Activated B cell treated with CpG ODN at 0.5 μM for 24 hours (primary cell): ENCODE measurements around the gene ARSB. TPM values are rescaled to one million over a fixed set of nuclear protein-coding genes. Genes with fewer than 3 reads are reported as not detected.

ENCODE experiments used
- ATAC-seq: fragments of 200-7000 bp; cut with Tn5 transposase; one replicate; pipeline ENCODE4 v1.10.0; 2021; ENCODE audit warnings: low read depth, mild to moderate bottlenecking, moderate library complexity
- CTCF ChIA-PET: fragments of 350-600 bp; sonication (Branson Sonifier 250); formaldehyde crosslinking; loops from one replicate; lab custom pipeline; 2021; ENCODE audit warnings: antibody characterized with exemption; lab: Charles Lee
- POLR2A ChIA-PET: fragments of 350-600 bp; sonication (Branson Sonifier 250); formaldehyde crosslinking; loops from one replicate; lab custom pipeline; 2021; ENCODE audit warnings: antibody characterized with exemption; lab: Charles Lee
- DNase-seq: peaks from one replicate; pipeline ENCODE4 v3.0.0; 2022
- H3K27ac Mint-ChIP-seq: one replicate; pipeline ENCODE4 v1.8.0; 2020; ENCODE audit warnings: mixed read lengths
- H3K27me3 Mint-ChIP-seq: one replicate; pipeline ENCODE4 v1.8.0; 2021; ENCODE audit warnings: mixed read lengths
- H3K36me3 Mint-ChIP-seq: one replicate; pipeline ENCODE4 v1.8.0; 2021; ENCODE audit warnings: low read depth, mixed read lengths
- H3K4me1 Mint-ChIP-seq: one replicate; pipeline ENCODE4 v1.8.0; 2021; ENCODE audit warnings: mixed read lengths
- H3K4me3 Mint-ChIP-seq: one replicate; pipeline ENCODE4 v1.8.0; 2020; ENCODE audit warnings: mild to moderate bottlenecking, mixed read lengths
- H3K9me3 Mint-ChIP-seq: one replicate; pipeline ENCODE4 v1.8.0; 2020; ENCODE audit warnings: mixed read lengths
- CTCF ChIP-seq: fragments of 200-600 bp; IDR thresholded peaks from one replicate; pipeline ENCODE4 v1.8.0; 2022; ENCODE audit warnings: antibody characterized with exemption, mild to moderate bottlenecking
- intact Hi-C: fragments of 100-400 bp; cut with micrococcal nuclease; formaldehyde crosslinking; loops from one replicate; pipeline ENCODE4 v1.15.1; 2024
- total RNA-seq: library from RNA; stranded (reverse); gene quantifications from 2 replicates; pipeline ENCODE4 v1.2.3, GENCODE V29; 2022

Gene ARSB
- total RNA-seq, 1 donor from 2014 or later, result 15.6 TPM

- H3K4me1 Mint-ChIP-seq, result peaks cover 63% of the 10 kb centered on the region
- ATAC-seq, result no peak
- H3K36me3 Mint-ChIP-seq, result peaks cover 2% of the 10 kb centered on the region
- H3K27me3 Mint-ChIP-seq, result no peaks in the 10 kb centered on the region
- DNase-seq, result no peak
- no peak overlapping the region for H3K27ac Mint-ChIP-seq
- H3K9me3 Mint-ChIP-seq, result peaks cover 8% of the 10 kb centered on the region
- ChIA-PET POLR2A (interaction anchor here (3.5 kb wide), 1 partner anchor 27 kb away, joined by 40 read pairs; no protein-coding TSS in a partner anchor), CTCF (no interaction called here)
- intact Hi-C loops, result loop anchor here (2.0 to 5.0 kb wide), 2 partner anchors 131 to 979 kb away; partner anchors contain the start of gene TBCA
- TF ChIP-seq CTCF, result no peak
- H3K4me3 Mint-ChIP-seq, result no peak overlapping the region
Observed at GRCh38 chr5:78755822-78756429, 229.2 kb downstream of the ARSB start.

GRCh38 chr5:78754655-78755054 lies 230.5 kb downstream of the ARSB start:
- Mint-ChIP-seq H3K4me1 (peaks cover 50% of the 10 kb centered on the region), H3K36me3 (no peaks in the 10 kb centered on the region), H3K4me3 (no peak overlapping the region), H3K27me3 (no peaks in the 10 kb centered on the region), H3K9me3 (no peaks in the 10 kb centered on the region), H3K27ac (no peak overlapping the region)
- CTCF ChIA-PET, result no interaction called here
- TF ChIP-seq CTCF, result no peak
- no peak for DNase-seq
- POLR2A ChIA-PET, result no interaction called here
- intact Hi-C loops, result loop anchor here (5.0 kb wide), 1 partner anchor 977 kb away; the partner anchor contains the start of gene TBCA
- no peak for ATAC-seq

- H3K27ac Mint-ChIP-seq, result no peak overlapping the region
- H3K4me1 Mint-ChIP-seq, result peaks cover 37% of the 10 kb centered on the region
- intact Hi-C loops, result no loop called here
- ATAC-seq (no peak), DNase-seq (no peak)
- no peaks in the 10 kb centered on the region for H3K9me3 Mint-ChIP-seq
- CTCF ChIA-PET, result no interaction called here
- H3K36me3 Mint-ChIP-seq, result no peaks in the 10 kb centered on the region
- H3K27me3 Mint-ChIP-seq, result no peaks in the 10 kb centered on the region
- H3K4me3 Mint-ChIP-seq, result no peak overlapping the region
- TF ChIP-seq CTCF, result no peak
- POLR2A ChIA-PET, result no interaction called here
Observed at GRCh38 chr5:78753093-78753531, 232.0 kb downstream of the ARSB start.

- ChIA-PET CTCF (no interaction called here), POLR2A (no interaction called here)
- peaks cover 25% of the 10 kb centered on the region for H3K4me1 Mint-ChIP-seq
- H3K27ac Mint-ChIP-seq, result no peak overlapping the region
- DNase-seq (no peak), ATAC-seq (no peak)
- TF ChIP-seq CTCF, result no peak
- H3K9me3 Mint-ChIP-seq, result no peaks in the 10 kb centered on the region
- H3K36me3 Mint-ChIP-seq, result no peaks in the 10 kb centered on the region
- intact Hi-C loops, result no loop called here
- H3K27me3 Mint-ChIP-seq, result no peaks in the 10 kb centered on the region
- H3K4me3 Mint-ChIP-seq, result no peak overlapping the region
Observed at GRCh38 chr5:78751872-78752271, 233.2 kb downstream of the ARSB start.

- TF ChIP-seq CTCF, result no peak
- intact Hi-C loops, result no loop called here
- ATAC-seq (no peak), DNase-seq (no peak)
- H3K9me3 Mint-ChIP-seq, result no peaks in the 10 kb centered on the region
- ChIA-PET CTCF (interaction anchor here (0.6 kb wide), 1 partner anchor 69 kb away, joined by 3 read pairs; no protein-coding TSS in a partner anchor), POLR2A (no interaction called here)
- no peak overlapping the region for H3K4me3 Mint-ChIP-seq
- no peak overlapping the region for H3K27ac Mint-ChIP-seq
- H3K27me3 Mint-ChIP-seq, result no peaks in the 10 kb centered on the region
- peaks cover 9% of the 10 kb centered on the region for H3K4me1 Mint-ChIP-seq
- H3K36me3 Mint-ChIP-seq, result no peaks in the 10 kb centered on the region
Observed at GRCh38 chr5:78750281-78750680, 234.8 kb downstream of the ARSB start.
